SU-DHL-6 (cell line): ENCODE results near the gene RAD23A.

Source experiments
- CTCF ChIP-seq: fragments of 200-600 bp; sonication (generic); IDR thresholded peaks from one replicate; pipeline ENCODE4 v1.5.1; 2017; ENCODE audit warnings: antibody characterized with exemption, mild to moderate bottlenecking, low read length, moderate library complexity; ENCODE audit not compliant: insufficient read depth, poor library complexity, severe bottlenecking
- EZH2phosphoT487 ChIP-seq: fragments of 200-600 bp; sonication (generic), shearing (Covaris generic); conservative IDR thresholded peaks from 2 replicates; pipeline ENCODE4 v1.6.1; 2018; ENCODE audit warnings: mild to moderate bottlenecking, antibody characterized with exemption, low read length, moderate library complexity, mixed read lengths

DNA sequence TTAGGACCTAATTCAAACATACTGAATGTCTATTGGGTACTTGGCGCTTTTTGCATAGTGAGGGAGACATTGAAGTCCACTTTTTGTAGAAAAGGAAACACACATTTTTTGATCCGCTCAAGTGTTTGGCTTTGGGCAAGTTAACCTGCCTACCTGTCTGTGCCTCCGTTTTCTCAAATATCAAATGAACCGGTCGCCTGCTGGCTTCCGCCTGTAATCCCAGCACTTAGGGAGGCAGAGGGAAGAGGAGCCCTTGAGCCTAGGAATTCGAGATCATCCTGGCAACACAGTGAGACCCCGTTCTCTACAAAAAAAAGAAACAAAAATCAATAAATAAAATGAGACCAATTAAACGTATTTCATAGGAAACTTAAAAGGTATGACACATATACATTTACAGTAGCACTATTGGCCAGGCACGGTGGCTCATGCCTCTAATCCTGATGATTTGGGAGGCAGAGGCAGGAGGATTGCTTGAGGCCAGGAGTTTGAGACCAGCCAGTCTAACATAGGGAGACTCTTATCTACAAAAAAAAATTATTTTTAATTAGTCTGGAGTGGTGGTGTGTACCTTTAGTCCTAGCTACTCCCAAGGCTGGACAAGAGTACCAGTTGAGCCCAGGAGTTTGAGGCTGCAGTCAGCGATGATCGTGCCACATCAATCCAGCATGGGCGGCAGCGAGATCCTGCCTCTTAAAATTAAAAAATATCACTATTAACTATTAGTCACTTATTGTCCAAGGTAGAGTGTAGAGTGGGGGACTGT is 1.3 kb downstream of the RAD23A start:
- TF ChIP-seq CTCF (no peak), EZH2phosphoT487 (no peak)
